GM11168 (cell line): Measurements from ENCODE around the gene CCDC187.
"Not testable (repeated sequence)": the region's sequence is repeated elsewhere in the genome, so short reads cannot be mapped to it uniquely, and the experiment has no call there.

ENCODE experiments used
- in situ Hi-C: fragments of 300-500 bp; cut with MboI; formaldehyde crosslinking; loops from one replicate; pipeline ENCODE4 v1.12.0; 2022; ENCODE audit warnings: low sequenced_read_pairs; ENCODE audit not compliant: unreplicated experiment

The CCDC187 gene

DNA sequence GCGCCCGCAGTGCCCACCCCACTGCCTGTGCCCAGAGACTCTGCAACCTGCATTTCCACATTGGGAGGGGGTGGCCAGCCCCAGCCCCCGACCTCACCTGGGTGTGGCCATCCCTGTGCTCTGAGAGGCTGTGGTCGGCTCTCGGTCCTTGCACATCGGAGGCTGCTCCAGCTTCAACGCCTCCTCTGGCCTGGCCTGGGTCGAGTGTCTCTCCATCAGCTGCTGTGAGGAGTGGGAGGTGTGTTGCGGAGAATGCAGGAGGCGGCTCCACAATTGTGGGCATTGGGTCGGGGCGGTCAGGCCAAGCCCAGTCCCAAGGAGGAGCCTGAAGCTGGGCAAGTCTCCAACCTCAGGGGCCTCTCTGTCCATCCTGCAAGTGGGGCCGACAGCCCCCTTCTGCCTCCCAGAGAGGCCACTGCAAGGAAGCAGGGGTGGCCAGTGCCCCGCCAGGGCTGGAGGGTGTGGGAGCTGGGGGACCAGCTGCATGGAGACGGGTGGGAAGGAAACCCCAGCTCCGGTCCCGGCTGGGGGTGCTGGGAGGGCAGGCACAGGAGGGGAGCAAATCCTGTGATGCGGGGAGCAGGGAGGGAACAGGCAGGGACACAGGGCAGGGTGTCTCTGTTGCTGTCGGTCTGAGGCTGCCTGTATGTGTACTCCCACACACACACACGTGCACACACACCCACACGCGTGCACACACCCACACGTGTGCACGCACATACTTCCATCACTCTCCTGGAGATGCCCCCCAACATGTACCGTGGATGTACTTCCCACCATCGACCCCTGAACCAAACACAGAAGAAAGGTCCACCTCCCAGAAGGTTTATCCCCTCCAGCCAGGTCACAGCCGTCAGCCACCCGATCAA lies 28.9 kb downstream of the CCDC187 start:
- in situ Hi-C loops = no loop called here

DNA sequence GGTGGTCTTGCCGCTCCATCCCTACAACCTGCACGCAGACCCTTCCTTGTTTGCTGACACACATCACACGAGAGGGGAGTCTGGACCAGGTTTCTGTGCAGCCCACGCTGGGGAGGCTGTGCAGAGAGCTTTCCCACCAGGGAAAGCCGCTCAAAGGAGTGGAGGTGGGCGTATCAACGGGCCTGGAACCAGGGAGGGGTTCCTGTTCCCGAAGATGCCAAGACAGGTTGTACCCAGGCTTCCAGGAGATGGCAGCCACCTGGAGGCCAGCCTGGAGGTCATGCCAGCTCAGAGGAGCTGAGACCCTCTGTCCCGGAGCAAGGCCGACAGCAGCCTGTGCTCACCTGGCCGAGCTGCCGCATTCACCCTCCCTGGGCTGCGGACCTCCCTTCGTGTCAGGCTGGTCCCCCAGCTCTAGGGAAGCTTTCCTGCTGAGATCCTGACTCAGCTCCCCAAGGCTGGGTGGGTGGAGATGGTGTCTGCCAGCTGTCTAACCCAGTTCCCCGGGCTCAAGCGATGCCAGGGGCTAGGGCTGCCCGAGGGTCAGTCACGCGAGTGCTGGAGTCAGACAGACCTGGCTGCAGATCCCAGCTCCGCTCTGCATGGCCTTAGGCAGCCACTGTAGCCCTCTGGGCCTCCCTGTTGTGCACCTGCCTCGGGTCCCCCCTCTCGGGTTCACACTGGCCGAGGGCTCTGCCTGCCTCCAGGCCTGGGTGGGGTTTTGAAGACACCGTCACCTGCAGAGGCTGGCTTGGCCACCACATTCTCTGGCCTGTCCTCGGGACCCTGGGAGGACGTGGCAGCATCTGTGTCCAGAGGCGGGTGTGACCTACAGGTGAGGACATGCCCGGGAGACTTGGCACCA lies 29.7 kb downstream of the CCDC187 start:
- in situ Hi-C loops = no loop called here

DNA sequence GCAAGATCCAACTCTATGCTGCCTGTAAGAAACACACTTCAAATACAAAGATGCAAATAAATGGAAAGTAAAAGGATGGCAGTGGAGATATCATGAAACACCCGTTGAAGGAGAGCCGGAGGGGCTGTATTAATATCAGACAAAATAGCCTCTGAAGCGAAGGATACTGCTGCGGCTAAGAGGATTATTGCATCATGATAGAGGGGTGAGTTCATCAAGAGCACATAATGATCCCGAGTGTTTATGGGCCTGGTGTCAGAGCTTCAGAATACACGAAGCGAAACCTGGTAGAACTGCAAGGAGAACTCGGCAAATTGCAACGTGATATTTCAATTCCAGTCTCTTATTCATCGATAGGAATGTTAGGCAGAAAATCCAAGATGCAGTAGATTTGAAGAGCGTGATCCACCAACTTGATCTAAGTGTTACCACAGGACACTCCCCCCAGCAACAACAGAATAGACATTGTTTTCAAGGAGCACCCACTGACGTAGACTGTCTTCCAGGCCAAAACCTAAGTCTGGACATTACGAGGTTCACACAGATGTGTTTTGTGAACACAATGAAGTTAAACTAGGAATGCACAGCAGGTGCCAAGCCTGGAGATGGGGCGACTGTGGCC lies 30.5 kb downstream of the CCDC187 start:
- in situ Hi-C loops = no loop called here

DNA sequence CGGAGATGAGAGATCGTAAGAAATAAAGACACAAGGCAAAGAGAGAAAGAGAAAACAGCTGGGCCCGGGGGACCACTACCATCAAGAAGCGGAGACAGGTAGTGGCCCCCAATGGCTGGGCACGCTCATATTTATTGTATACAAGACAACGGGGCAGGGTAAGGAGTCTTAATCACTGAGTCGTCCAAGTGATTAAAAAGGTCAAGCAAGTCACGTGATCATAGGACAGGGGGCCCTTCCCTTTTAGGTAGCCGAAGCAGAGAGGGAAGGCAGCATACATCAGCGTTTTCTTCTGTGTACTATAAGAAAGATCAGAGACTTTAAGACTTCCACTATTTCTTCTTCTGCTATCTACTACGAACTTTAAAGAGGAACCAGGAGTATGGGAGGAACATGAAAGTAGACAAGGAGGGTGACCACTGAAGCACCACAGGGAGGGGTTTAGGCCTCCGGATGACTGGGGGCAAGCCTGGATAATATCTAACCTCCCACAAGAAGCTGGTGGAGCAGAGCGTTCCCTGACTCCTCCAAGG lies 33.7 kb downstream of the CCDC187 start:
- in situ Hi-C loops = no loop called here

DNA sequence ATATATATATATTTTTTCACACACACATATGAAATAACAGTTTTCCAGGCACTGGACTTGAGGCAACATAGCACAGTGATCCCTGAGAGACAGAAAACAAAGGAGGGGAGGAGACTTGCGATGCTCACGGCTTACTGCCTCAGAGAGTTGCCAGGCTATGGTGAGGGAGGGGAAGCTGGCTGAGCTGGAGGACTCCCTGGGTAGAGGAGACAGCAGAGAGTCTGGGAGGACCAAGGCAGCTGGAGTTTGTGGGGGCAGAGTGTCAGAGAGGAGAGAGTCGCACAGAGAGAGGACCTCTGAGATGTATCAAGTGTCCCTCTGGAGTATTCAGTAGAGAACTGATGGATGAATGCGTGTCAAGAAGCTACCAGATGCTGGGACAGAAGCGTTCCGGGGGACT lies 35.2 kb downstream of the CCDC187 start:
- in situ Hi-C loops = no loop called here

DNA sequence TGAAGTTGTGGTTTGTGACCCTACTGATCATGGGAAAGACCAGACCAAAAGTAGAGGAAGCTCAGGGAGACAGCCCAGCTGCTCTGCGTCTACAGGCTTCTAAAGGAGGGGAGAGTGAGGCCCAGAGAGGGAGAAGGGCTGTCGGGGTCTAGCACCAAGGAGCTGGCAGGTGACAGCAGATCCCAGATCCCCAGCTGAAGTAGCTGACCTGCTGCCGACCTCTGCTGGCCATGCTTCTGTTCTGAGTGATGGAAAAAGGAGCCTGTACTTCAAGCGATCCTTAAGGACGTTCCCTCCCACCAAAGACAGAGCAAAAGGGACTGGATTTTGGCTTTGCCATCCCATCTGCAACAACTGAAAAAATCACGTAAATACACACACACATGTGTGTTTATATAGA lies 35.6 kb downstream of the CCDC187 start:
- in situ Hi-C loops = no loop called here

DNA sequence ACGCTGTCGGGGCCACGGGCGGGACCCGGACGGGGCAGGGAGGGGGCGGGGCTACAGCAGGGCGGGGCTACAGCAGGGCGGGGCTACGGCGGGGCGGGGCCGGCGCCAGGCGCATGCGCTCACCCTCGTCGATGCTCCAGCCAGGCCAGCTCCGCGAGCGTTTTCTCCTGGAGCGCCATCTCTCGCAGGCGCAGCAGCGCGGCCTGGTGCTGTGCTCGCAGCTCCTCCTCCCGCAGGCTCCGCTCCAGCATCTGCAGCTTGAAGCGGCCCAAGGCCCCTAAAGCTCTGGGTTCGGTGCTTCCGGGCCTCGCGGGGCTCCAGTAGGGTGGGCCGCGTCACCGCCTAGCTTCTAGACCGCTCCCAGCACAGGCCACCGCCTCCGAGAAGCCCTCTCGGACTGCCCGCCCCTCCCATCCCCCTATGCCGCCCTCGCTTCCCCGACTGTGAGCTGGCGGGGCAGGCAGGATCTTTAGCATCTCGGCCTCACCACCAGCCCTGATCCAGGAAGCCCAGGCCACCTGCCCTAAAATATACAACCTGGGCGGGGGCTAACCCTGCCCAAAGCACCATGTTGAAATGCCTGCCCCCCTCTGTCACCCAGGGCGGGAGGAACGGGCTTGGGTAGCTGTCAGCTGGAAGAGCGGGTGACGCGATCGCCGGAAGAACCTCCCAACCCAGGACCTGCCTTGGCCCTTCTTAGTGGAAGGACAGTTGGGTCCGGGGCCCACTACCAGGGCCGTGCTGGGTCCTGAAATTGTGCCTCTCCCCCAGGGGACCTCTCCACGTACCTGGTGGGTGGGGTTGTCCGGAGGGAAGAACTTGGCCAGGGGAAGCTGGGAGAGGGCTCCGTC lies 36.4 kb downstream of the CCDC187 start:
- in situ Hi-C loops = no loop called here

DNA sequence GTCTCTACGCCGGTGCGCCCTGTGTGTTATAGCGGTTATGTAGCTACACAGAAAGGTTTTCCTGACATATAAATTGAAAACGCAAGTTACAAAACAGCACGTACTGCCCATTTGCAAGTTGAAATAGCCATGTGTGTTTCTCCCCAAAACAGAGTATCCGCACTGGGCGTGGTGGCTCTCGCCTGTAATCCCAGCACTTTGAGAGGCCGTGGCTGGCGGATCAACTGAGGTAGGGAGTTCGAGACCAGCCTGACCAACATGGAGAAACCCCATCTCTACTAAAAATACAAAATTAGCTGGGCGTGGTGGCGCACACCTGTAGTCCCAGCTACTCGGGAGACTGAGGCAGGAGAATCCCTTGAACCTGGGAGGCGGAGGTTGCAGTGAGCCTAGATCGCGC lies 37.3 kb downstream of the CCDC187 start:
- in situ Hi-C loops = not testable (repeated sequence)

DNA sequence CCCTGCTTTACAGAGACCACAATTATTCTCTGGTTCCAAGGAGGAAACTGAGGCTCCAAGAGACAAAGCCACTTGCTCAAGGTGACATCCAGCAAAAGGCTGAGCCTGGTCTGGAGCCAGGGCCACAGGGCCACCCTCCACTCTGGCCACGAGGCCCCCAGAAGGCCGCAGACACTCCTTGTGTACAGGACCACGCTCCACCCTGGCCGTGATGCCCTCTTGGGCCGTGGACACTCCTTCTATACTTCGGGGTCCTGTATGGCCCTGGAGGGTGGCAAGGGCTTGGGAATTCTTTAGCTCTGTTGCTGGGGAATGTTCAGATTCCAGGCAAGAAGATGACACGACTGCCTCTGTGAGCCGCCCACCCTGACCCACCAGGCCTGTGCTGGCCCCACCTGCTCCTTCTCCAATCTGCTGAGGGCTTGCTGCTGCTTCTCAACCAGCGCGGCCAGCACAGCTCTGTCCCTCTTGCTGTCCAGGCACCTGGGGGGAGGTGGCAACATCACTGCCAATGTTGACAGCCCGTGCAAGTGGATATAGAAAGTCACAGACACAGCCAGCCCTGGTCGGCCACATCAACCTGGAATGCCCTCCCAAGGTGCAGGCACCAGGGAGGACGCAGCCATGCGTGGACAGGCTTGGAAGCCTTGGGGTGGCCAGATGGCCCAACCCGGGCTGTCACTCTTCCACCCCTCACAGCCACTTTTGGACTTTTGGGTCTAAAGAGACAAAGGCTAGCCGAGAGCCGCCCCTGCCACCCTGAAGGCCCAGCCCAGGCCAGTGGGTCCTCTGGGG lies 38.1 kb downstream of the CCDC187 start:
- in situ Hi-C loops = no loop called here

DNA sequence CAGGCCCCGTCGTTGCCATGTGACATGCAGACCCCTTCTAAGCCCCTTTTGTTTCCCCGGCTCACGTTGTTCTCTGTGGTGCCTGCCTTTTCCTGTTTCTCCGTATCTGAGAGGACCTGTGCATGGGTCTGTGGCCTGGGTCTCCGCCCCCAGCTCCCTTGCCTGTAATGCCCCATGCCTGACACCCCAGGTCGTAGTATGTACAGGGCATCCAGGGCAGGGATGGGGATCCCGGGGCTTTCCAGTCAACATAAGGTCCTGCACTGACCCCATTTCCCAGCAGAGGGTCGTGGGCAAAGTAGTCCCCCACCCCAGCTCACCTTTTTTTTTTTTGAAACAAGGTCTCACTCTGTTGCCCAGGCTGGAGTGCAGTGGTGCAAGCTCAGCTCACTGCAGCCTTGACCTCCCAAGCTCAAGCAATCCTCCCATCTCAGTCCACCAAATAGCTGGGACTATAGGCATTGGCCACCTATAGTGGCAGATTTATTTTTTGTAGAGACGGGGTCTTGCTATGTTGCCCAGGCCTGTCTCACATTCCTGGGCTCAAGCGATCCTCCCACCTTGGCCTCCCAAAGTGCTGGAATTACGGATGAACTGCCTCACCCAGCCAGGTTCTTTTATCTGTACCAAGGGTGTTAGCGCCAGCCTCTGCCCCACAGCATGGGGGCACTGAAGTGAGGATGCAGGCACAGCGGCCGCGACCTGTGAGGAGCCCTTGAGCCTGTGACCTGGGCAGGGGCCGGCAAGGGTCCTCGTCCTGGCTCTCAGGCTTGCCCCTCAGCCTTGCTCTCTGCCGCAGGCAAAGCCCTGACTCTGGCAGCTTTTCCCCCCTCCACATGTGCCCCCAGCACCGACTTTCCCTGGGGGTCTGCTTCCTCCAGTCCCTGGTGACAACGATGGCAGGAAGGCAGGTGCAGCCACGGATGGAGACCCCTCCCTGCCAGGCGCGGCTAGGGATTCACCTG lies 39.2 kb downstream of the CCDC187 start:
- in situ Hi-C loops = no loop called here

DNA sequence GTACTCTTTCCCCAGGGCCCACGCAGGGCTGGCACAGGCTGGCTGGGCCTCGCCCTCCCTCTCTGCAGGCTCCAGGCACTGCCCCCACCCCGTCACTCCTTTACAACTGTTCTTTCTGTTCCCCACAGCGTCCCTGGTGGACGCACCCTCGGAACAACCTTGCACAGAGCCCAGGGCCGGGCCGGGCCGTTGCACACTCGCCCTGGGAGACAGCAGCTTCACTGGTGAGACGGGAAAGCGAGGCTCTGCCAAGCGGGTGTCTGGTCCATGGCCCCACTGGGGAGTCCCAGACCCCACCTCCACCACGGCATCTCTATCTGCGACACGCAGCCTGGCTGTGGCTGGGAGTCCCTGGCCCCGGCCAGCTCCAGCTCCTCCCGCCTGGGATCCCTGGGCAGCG lies 39.9 kb downstream of the CCDC187 start:
- in situ Hi-C loops = no loop called here

DNA sequence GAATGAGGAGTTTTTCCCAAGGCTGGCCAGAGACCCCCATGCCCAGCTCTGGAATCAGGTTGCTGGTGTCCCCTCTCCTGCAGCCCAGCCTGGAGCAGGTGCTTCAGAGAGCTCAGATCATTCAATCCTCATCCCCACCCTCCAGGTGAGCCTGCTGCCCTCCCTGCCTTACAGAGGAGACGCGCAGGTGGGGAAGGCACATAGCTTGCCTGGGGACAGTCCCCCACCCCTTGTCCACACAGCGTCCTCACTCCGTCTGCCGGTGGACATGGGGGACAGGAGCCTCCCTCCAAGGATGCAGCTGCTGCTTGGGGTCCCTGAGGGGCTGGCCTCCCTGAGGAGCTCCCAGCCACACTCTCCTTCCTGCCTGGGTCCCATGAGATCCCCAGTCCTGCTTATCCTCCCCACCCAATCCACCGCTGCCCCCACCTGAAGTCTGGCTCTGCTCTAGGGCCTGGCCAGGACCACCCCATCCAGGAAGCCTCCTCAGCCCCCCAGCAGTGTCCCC lies 41.2 kb downstream of the CCDC187 start:
- in situ Hi-C loops = no loop called here

DNA sequence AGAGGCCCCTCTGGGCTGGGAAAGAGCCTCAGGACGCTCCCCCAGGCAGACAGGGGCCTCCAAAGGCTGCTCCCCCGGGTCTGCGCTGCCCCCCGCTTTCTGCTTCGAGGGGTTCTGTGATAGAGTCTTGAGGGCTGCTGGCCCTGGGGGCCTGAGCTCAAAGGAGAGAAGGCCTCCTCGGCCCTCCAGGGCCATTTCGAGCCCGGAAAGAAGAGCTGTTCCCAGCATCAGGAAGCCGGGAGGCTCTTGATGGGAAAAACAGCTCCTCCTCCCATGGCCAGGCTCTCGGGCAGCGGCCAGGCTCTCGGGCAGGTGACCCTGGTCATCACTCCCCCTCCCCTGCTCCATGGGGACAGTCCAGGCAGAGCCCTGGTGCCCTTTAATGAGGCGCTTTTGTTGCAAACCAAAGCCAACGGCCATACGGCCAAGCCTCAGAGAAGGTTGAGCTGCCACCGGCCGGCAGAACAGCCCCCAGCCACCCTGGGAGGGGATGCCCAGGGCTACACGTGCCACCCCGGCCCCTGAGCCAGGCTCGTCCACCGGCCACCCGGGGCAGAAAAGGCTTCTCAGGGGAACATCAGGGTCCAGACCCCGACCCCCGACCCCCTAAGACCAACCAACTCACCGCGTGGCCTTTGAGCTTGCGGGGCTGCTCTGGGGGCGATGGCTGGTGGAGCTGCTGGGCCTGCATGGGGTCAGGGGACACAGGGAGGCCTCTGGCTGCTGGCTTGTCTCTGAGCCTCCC lies 42.0 kb downstream of the CCDC187 start:
- in situ Hi-C loops = no loop called here

DNA sequence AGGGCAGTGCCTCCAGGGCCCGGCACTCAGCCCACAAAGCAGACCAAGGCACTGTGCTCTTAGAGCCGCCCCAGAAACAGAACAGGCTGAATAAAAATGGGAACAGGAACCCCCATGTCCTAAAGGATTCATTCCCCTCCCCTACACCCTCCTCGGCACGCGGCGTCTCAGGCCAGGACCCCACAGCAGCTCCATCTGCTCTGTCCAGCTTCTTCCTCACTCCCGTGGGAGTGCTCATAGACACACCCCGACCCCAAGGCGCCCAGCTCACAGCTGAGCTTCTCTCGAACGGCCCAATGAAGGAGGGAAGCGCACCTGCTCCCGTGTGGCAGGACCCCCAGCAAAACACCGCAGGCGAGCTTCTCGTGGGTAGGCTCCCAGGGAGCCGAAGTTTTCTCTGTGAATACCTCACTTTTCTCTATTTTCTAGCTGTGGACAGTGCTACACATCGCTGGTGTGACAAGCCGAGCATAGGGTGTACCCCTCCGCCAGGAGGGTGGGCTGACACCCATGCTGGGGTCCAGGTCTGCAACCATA lies 42.9 kb downstream of the CCDC187 start:
- in situ Hi-C loops = no loop called here

DNA sequence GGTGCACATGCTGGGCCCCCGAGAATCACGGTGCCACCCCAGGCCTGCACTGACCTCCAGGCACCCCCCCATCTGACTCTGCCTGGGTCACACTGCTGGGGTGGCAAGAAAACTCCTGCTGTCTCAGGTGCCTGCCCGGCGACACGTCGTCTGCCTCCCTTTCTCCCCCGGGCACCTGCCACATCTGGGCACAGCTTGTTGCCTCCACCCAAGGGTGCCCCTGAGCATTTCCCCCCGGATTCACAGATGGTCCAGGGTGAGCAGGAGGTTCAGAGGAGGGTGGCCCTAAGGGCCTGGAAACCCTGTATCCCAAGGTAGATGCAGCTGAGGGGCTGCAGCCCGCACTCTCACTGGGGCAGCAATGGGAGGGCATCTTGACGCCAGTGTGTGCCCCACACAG lies 43.4 kb downstream of the CCDC187 start:
- in situ Hi-C loops = no loop called here

DNA sequence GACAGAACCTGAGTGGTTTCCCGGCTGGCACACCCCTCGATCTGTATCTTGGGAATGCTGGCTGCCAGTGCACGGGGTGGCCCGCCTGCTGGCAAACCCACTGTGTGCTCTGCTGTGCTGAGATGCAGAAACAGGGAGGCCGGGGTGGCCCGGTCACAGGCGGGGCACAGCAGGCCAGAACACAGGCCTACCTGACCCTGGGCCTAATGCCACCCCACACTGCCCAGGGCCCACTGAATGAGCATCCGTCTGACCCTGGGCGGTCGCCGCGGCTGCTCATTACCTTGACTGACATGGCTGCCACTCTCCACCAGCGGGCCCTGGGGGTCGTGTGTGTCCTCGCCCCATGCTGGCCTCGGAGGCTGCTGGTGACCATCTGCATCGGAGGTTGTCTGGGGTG lies 44.1 kb downstream of the CCDC187 start:
- in situ Hi-C loops = no loop called here

DNA sequence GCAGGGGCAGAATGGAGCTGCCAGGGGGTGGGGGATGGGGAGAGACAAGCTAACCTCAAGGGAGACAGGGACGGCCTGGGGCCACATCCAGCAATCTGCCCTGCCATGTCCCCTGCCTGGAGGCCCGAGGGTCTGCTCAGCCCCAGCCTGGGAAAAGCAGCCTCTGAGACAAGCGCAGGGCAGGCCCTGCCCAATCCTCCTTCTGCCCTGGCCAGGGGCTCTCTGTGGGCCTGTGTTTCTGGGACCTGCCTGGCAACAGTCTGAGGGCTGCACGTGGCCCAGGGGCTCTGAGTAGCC lies 44.4 kb downstream of the CCDC187 start:
- in situ Hi-C loops = no loop called here
